Lung (tissue), 12 donors: ENCODE data around the gene BLOC1S1. TPM values are rescaled to one million over a fixed set of nuclear protein-coding genes. Genes with fewer than 3 reads are reported as not detected.

Experiments
- ATAC-seq: fragments of 200-7000 bp; cut with Tn5 transposase; one replicate; pipeline ENCODE4 v1.9.1; 2020; ENCODE audit warnings: moderate number of reproducible peaks; ENCODE audit not compliant: insufficient read depth, low FRiP score
- DNase-seq, 3 donors: peaks; one replicate each; pipeline ENCODE4 v3.0.0-alpha.2; 2013 to 2017
- H3K27ac ChIP-seq, 2 donors: one replicate each; pipeline ENCODE4 v1.5.1; 2013; ENCODE audit warnings: mild to moderate bottlenecking in 2 of 2, moderate library complexity in 2 of 2, control low read depth in 1 of 2, inconsistent platforms in 1 of 2, low read depth in 1 of 2, low read length in 1 of 2
- H3K27me3 ChIP-seq, 3 donors: one replicate each; pipeline ENCODE4 v1.5.1; 2013; ENCODE audit warnings: low read length in 2 of 3; ENCODE audit not compliant: control insufficient read depth in 3 of 3, insufficient read depth in 3 of 3
- H3K36me3 ChIP-seq, 4 donors: one replicate each; pipeline ENCODE4 v1.5.1; 2013; ENCODE audit warnings: low read length in 4 of 4, mild to moderate bottlenecking in 1 of 4, moderate library complexity in 1 of 4; ENCODE audit not compliant: control insufficient read depth in 4 of 4, insufficient read depth in 4 of 4
- H3K4me1 ChIP-seq, 5 donors: one replicate each; pipeline ENCODE4 v1.5.1; 2013; ENCODE audit warnings: low read length in 5 of 5, mild to moderate bottlenecking in 2 of 5, moderate library complexity in 1 of 5; ENCODE audit not compliant: control insufficient read depth in 5 of 5, insufficient read depth in 5 of 5
- H3K4me3 ChIP-seq: one replicate; pipeline ENCODE4 v1.5.1; 2013; ENCODE audit warnings: mild to moderate bottlenecking, control low read depth, moderate library complexity
- H3K9ac ChIP-seq, 2 donors: one replicate each; pipeline ENCODE4 v1.5.1; 2013; ENCODE audit warnings: low read length in 2 of 2, control low read depth in 1 of 2; ENCODE audit not compliant: insufficient read depth in 1 of 2
- H3K9me3 ChIP-seq, 4 donors: one replicate each; pipeline ENCODE4 v1.5.1; 2013; ENCODE audit warnings: low read length in 3 of 4, mild to moderate bottlenecking in 1 of 4, moderate library complexity in 1 of 4; ENCODE audit not compliant: control insufficient read depth in 4 of 4, insufficient read depth in 3 of 4
- WGBS, 2 donors: extraction: QIAGEN DNeasy Blood & Tissue Kit; methylation state at CpG; one replicate each; pipeline ENCODE4 v1.1.7; 2013; 5-methylcytosine and 5-hydroxymethylcytosine counted together
- polyA plus RNA-seq, 2 donors: library from polyadenylated mRNA; stranded (reverse); fragments of 200-250 nt; gene quantifications; one replicate each; pipeline ENCODE4 v1.2.1, GENCODE V29; 2013
- total RNA-seq, 2 donors: library from RNA; depleted of rRNA in 1 of 2; stranded (reverse); fragments of >200 nt in 1 of 2; gene quantifications; one replicate each; pipeline ENCODE4 v1.2.1, GENCODE V29; 2014 to 2021
- TF ChIP-seq, protein P1 (sequence below): IDR thresholded peaks from 2 replicates; pipeline ENCODE4 v1.5.1; 2012; ENCODE audit warnings: mild to moderate bottlenecking; ENCODE audit errors: control extremely low read depth, extremely low read depth
- donor health status: control.
- donor health status: control.
- donor health status: Bipolar disorder and iron deficiency.
- donor health status: healthy.
- donor health status: DM: yes; HTN: yes; CAD: no.

The BLOC1S1 gene
- total and polyA plus RNA-seq, 4 donors: 53.9 to 374 (median 242) TPM

DNA sequence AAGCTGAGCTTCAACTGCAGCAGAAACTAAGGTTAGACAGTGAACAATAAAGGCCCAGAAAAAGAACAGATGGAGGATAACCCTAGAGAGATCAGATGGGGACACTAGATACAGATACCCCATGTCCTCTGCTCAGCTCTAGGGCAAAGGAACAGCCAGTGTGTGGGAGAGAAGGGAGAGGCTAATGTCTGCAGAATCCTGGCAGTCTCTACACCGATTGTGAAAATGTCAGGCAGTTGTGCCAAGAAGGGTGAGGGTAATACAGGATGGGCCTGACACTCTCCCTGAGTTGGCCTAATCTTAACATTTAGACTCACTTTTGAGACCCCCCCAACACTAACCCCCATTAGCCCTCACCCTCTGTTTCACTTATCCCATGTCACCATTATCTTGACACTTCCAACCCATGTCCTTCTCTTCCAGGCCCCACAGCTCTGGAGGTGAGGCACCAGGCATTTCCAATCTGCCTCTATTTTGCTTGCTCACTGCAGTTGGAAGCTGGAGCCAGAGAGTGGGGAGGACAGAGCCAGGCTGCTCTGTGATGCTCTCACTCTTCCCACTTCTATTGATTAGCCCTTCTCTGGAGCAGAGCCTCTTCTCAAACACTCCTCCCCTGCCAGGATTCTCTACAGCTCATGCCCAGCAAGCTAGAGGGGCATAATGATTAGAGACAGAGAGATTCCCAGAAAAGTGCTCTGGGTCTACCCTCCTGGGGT lies 3.0 kb upstream of the BLOC1S1 start:
- TF ChIP-seq, protein P1, sequence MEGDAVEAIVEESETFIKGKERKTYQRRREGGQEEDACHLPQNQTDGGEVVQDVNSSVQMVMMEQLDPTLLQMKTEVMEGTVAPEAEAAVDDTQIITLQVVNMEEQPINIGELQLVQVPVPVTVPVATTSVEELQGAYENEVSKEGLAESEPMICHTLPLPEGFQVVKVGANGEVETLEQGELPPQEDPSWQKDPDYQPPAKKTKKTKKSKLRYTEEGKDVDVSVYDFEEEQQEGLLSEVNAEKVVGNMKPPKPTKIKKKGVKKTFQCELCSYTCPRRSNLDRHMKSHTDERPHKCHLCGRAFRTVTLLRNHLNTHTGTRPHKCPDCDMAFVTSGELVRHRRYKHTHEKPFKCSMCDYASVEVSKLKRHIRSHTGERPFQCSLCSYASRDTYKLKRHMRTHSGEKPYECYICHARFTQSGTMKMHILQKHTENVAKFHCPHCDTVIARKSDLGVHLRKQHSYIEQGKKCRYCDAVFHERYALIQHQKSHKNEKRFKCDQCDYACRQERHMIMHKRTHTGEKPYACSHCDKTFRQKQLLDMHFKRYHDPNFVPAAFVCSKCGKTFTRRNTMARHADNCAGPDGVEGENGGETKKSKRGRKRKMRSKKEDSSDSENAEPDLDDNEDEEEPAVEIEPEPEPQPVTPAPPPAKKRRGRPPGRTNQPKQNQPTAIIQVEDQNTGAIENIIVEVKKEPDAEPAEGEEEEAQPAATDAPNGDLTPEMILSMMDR: no peak
- no peak for ATAC-seq
- Histone ChIP-seq H3K27me3 (peaks cover 0 to 3% (median 0%) of the 10 kb centered on the region in 3 donors), H3K9me3 (no peaks in the 10 kb centered on the region), H3K36me3 (no peaks in the 10 kb centered on the region), H3K4me3 (no peak overlapping the region), H3K9ac (no peak overlapping the region), H3K27ac (peak overlapping the region in 1 of 2 donors; percentile 85), H3K4me1 (peaks cover 10 to 48% (median 14%) of the 10 kb centered on the region in 5 donors)
- DNase-seq: no peak
- WGBS, 2 donors: 46 to 56% methylated on average over 1 of the region's 1 CpG

DNA sequence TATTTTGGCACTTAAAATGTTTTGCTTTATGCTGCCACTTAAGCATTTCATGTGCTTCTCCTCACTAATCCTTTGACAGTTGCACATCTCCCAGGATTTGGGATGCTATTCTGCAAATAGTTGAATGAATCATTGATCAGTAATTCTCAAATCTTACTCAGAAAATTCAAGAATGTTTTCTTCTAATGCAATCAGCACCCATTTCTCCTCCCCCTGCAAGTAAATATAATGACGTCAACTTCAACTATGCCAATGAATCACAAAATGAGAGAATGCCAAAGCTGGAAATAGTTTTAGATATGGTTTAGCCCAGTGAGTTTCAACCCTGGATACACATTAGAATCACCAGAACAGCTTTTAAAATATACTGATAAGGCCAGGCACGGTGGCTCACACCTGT lies 2.1 kb upstream of the BLOC1S1 start:
- peaks cover 0 to 3% (median 0%) of the 10 kb centered on the region in 3 donors for H3K27me3 ChIP-seq
- H3K36me3 ChIP-seq: peaks cover 0 to under 1% (median 0%) of the 10 kb centered on the region in 4 donors
- H3K4me3 ChIP-seq: no peak overlapping the region
- no peaks in the 10 kb centered on the region for H3K9me3 ChIP-seq
- ATAC-seq (no peak), DNase-seq (no peak)
- H3K9ac ChIP-seq: no peak overlapping the region
- TF ChIP-seq, protein P1: no peak
- WGBS, 2 donors: 81 to 98% methylated on average over 2 of the region's 2 CpGs
- H3K27ac ChIP-seq: peak overlapping the region in 1 of 2 donors; percentile 61
- H3K4me1 ChIP-seq: peaks cover 14 to 49% (median 18%) of the 10 kb centered on the region in 5 donors

DNA sequence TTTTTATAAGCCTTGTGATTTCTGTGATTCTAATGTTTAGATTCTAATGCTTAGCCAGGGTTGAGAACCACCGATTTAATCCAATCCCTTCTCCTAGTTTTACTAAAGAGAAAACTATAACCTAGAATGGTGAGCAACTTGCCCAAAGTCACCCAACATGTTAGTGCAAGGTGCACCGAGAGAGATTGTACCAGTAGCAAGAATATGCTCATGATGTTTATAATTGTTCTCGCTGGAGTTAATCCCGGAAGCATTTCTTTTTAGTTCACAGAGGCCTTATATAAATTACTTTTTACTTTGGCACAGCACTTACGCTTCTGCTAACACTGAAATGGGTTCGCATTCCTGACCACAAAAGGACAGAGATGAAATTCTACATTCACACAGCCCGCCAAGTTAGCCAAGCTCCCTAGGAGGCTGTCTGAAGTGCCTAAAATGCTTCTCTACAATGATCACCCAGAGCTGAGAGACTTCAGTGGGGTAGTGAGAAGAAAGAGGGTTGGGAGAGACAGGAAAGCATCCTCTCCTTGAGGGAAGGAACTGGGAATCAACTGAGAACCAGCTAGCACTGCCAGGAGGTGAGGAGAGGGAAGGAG lies 579 bp upstream of the BLOC1S1 start:
- H3K4me3 ChIP-seq: peak overlapping the region; percentile 69
- DNase-seq (no peak), ATAC-seq (no peak)
- no peaks in the 10 kb centered on the region for H3K27me3 ChIP-seq
- peak overlapping the region in 1 of 2 donors; percentile 26 for H3K9ac ChIP-seq
- WGBS, 2 donors: 67 to 69% methylated on average over 7 of the region's 7 CpGs
- no peaks in the 10 kb centered on the region for H3K9me3 ChIP-seq
- TF ChIP-seq, protein P1: no peak
- peak overlapping the region; percentile 89 to 94 for H3K27ac ChIP-seq
- H3K36me3 ChIP-seq: peaks cover 0 to 8% (median 4%) of the 10 kb centered on the region in 4 donors
- H3K4me1 ChIP-seq: peaks cover 14 to 48% (median 21%) of the 10 kb centered on the region in 5 donors
